ENCODE results near the gene VIL1. TPM values are rescaled to one million over a fixed set of nuclear protein-coding genes. Genes with fewer than 3 reads are reported as not detected.

VIL1 gene
- total RNA-seq, 1 experiment from 2014 or later: not detected

DNA sequence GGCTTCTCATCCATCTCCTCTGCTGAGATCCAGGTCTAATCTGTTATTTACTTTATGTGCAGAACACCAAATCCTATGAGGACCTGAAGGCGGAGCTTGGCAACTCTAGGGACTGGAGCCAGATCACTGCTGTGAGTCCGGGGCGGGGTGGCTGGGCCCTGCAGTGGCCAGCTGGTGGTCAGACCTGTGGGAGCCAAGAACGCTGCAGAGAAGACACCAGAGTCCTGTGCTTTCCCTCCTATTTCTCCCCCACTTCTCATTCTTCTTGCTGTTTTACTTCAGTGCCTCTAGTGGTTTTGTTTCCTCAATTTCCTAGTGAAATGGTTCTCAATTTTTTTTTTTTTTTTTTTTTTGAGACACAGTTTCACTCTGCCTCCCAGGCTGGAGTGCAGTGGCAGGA, 19.7 kb downstream of the VIL1 start:
- no peaks in the 10 kb centered on the region for H3K27me3 ChIP-seq (ENCODE audit: insufficient read depth, low read depth)
- no TSS peak for BruUV-seq (replicated peaks)
- H4K20me1 ChIP-seq (ENCODE audit: insufficient read depth): no peaks in the 10 kb centered on the region
- no peaks in the 10 kb centered on the region for H3K9me3 ChIP-seq (ENCODE audit: insufficient read depth, low read depth)
- ChIA-PET CTCF (no interaction called here), POLR2A (ENCODE audit: unreplicated experiment) (no interaction called here)
- intact Hi-C loops (cut with micrococcal nuclease; ENCODE audit: unreplicated experiment): no loop called here
- H3K4me3 ChIP-seq: no peak overlapping the region
- no peaks in the 10 kb centered on the region for H3K9me2 ChIP-seq (ENCODE audit: insufficient read depth)
- no peak overlapping the region for H3K27ac ChIP-seq
- H3F3A ChIP-seq (ENCODE audit: insufficient read depth, low read depth): 0 out of 2 replicates have a peak, but pooled peaks cover 4% of the 10 kb centered on the region
- DNase-seq: no peak
- H2AFZ ChIP-seq: no peak overlapping the region
- TF ChIP-seq CTCF (conservative IDR thresholded peaks at IDR 0.05) (no peak), EZH2 (IDR thresholded peaks at IDR 0.05; ENCODE audit: low read depth) (no peak)
- no peak overlapping the region for H3K4me2 ChIP-seq
- H3K4me1 ChIP-seq (replicated peaks; ENCODE audit: insufficient read depth): peaks cover 2% of the 10 kb centered on the region; the same call in 1 of the 2 replicates
- no peaks in the 10 kb centered on the region for H3K79me2 ChIP-seq (ENCODE audit: low read depth)
- H3K36me3 ChIP-seq (ENCODE audit: low read depth): no peaks in the 10 kb centered on the region

DNA sequence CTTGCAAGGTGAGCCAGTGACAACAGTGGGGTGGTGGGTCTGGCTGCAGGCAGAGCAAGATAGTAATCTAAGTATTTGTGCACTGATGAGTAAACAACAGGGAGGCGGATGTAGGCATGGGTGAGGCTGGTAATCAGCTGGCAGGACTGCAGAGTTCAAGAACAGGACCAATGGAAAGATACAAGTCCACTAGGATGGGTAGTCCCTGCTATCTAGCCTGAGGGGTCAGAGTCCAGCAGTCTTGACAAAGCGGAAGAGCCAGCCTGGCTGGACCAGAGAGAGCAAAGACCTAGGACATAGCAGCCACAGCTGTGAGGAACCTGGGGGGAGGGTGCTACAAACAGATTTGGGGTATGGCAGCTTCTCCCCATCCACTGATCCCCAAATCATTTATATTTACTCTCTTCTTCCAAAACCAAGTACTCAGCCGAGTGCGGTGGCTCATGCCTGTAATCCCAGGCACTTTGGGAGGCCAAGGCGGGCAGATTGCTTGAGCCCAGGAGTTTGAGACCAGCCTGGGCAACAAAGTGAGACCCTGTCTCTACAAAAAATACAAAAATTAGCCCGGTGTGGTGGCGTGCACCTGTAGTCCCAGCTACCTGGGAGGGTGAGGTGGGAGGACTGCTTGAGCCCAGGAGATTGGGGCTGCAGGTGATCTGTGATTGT, 25.9 kb downstream of the VIL1 start:
- no peak overlapping the region for H3K4me3 ChIP-seq
- H3K4me1 ChIP-seq (replicated peaks; ENCODE audit: insufficient read depth): peaks cover 50% of the 10 kb centered on the region
- DNase-seq: peak; percentile 66 to 88
- H3K27ac ChIP-seq: no peak overlapping the region
- H3K27me3 ChIP-seq (ENCODE audit: insufficient read depth, low read depth): no peaks in the 10 kb centered on the region
- peaks cover 43% of the 10 kb centered on the region for H3F3A ChIP-seq (ENCODE audit: insufficient read depth, low read depth)
- no peaks in the 10 kb centered on the region for H3K36me3 ChIP-seq (ENCODE audit: low read depth)
- no TSS peak for BruUV-seq (replicated peaks)
- TF ChIP-seq EZH2 (IDR thresholded peaks at IDR 0.05; ENCODE audit: low read depth) (no peak), CTCF (conservative IDR thresholded peaks at IDR 0.05) (no peak)
- H3K9me3 ChIP-seq (ENCODE audit: insufficient read depth, low read depth): no peaks in the 10 kb centered on the region
- POLR2A ChIA-PET (ENCODE audit: unreplicated experiment): interaction anchor here (0.7 kb wide), 1 partner anchor 58 kb away, joined by 3 read pairs; no protein-coding TSS in a partner anchor
- H3K4me2 ChIP-seq: peak overlapping the region; percentile 43
- intact Hi-C loops (cut with micrococcal nuclease; ENCODE audit: unreplicated experiment): loop anchor here (2.0 kb wide), 1 partner anchor 38 kb away; no protein-coding TSS in a partner anchor
- H4K20me1 ChIP-seq (ENCODE audit: insufficient read depth): no peaks in the 10 kb centered on the region
- CTCF ChIA-PET: no interaction called here
- no peaks in the 10 kb centered on the region for H3K9me2 ChIP-seq (ENCODE audit: insufficient read depth)
- H2AFZ ChIP-seq: no peak overlapping the region
- H3K79me2 ChIP-seq (ENCODE audit: low read depth): no peaks in the 10 kb centered on the region

- no peaks in the 10 kb centered on the region for H3K36me3 ChIP-seq (ENCODE audit: low read depth)
- H4K20me1 ChIP-seq (ENCODE audit: insufficient read depth): no peaks in the 10 kb centered on the region
- no peaks in the 10 kb centered on the region for H3K27me3 ChIP-seq (ENCODE audit: insufficient read depth, low read depth)
- no peaks in the 10 kb centered on the region for H3K9me2 ChIP-seq (ENCODE audit: insufficient read depth)
- ChIA-PET CTCF (no interaction called here), POLR2A (ENCODE audit: unreplicated experiment) (no interaction called here)
- TF ChIP-seq CTCF (conservative IDR thresholded peaks at IDR 0.05) (no peak), EZH2 (IDR thresholded peaks at IDR 0.05; ENCODE audit: low read depth) (no peak)
- peaks cover 55% of the 10 kb centered on the region for H3K4me1 ChIP-seq (replicated peaks; ENCODE audit: insufficient read depth)
- H3K4me2 ChIP-seq: peak overlapping the region; percentile 43
- H3K4me3 ChIP-seq: no peak overlapping the region
- no TSS peak for BruUV-seq (replicated peaks)
- H3K9me3 ChIP-seq (ENCODE audit: insufficient read depth, low read depth): no peaks in the 10 kb centered on the region
- H3F3A ChIP-seq (ENCODE audit: insufficient read depth, low read depth): peaks cover 50% of the 10 kb centered on the region
- peak in 1 of 2 experiments; percentile 43 for DNase-seq
- no peak overlapping the region for H3K27ac ChIP-seq
- H2AFZ ChIP-seq: no peak overlapping the region
- no peaks in the 10 kb centered on the region for H3K79me2 ChIP-seq (ENCODE audit: low read depth)
- intact Hi-C loops (cut with micrococcal nuclease; ENCODE audit: unreplicated experiment): loop anchor here (2.0 kb wide), 1 partner anchor 39 kb away; no protein-coding TSS in a partner anchor
These were observed 26.7 kb downstream of the VIL1 start for GRCh38 chr2:218445602-218446001.
